SK-N-MC (cell line): Measurements from ENCODE around the gene PARD3B.

Experiments
- EZH2 ChIP-seq: fragments of 200-600 bp; sonication (generic); IDR thresholded peaks from one replicate; pipeline ENCODE4 v1.6.1; 2017; ENCODE audit warnings: antibody characterized with exemption
- FOXP2 ChIP-seq: optimal IDR thresholded peaks from 2 replicates; pipeline ENCODE3; 2011; ENCODE audit warnings: mild to moderate bottlenecking, moderate library complexity; ENCODE audit not compliant: insufficient read depth; ENCODE audit errors: extremely low read length, control extremely low read depth
- POLR2AphosphoS5 ChIP-seq: IDR thresholded peaks from 2 replicates; pipeline ENCODE4 v1.6.1; 2012; ENCODE audit warnings: mild to moderate bottlenecking, low read depth, low read length, borderline replicate concordance

GRCh38 chr2:204680576-204680975, 135.3 kb downstream of the PARD3B start:
- TF ChIP-seq POLR2AphosphoS5: no peak
- no peak for TF ChIP-seq EZH2
- TF ChIP-seq FOXP2: no peak
